Neural cell (in vitro differentiated cells): ENCODE data around the gene UMAD1.

ENCODE experiments used
- CTCF ChIP-seq: fragments of 450-650 bp; IDR thresholded peaks from 2 replicates; pipeline ENCODE4 v1.5.1; 2014; ENCODE audit warnings: antibody characterized with exemption, mild to moderate bottlenecking, moderate library complexity; ENCODE audit not compliant: poor library complexity, severe bottlenecking
- MXI1 ChIP-seq: fragments of 450-650 bp; conservative IDR thresholded peaks from 2 replicates; pipeline ENCODE4 v1.6.1; 2014; ENCODE audit warnings: antibody characterized with exemption, mild to moderate bottlenecking; ENCODE audit not compliant: poor library complexity, severe bottlenecking

- TF ChIP-seq CTCF (no peak), MXI1 (no peak)
Observed at GRCh38 chr7:7647495-7648036, 7.0 kb downstream of the UMAD1 start.
